ENCODE measurements around the gene INPP5A.
"Not testable (repeated sequence)": the region's sequence is repeated elsewhere in the genome, so short reads cannot be mapped to it uniquely, and the experiment has no call there.

Gene INPP5A

GRCh38 chr10:132658546-132659205, 121.1 kb downstream of the INPP5A start:
- no peak for DNase-seq (ENCODE audit: low read depth in 2 of 2)

DNA sequence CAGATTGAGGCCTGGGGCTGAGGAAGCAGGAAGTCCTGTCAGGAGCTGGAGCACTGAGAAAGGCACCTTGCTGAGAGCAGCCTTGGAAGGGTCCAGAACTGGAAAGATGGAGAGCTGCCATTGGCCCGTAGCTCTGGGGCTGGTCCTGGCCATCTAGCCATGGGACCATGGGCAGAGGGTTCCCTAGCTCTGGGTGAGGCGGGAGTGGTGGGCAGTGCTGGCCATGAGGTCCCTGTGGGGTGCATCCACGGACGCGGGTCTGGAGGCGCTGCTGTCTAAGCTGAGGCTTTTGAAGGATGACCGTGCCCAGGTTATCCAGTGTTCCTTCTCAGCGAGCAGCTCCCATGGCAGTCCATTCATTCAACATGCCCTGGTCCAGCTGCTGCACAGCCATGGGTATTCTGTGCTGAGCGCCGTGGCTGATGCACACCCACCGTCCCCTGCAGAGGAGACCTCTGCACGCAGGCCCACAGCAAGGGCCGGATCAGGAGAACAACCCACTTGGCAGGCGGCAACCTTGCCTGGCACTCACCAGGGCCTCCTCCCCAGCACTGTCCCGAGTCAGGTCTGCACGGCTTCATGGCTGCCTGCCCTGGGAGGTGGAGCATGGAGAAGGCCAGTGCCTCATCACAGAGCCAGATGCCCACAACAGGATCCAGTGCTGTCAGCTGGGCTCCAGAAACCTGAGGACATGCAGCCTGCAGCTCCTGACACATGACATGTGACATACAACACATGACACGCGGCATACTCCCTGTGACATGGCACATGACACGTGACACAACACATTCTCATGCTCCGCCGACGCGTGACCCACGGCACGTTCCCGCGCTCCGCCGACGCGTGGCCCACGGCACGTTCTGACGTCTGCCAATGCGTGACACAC, 121.9 kb downstream of the INPP5A start:
- DNase-seq (ENCODE audit: low read depth in 2 of 2): no peak

- no peak for DNase-seq (ENCODE audit: low read depth in 2 of 2)
Observed at GRCh38 chr10:132660385-132660784, 122.8 kb downstream of the INPP5A start.

GRCh38 chr10:132662186-132662920, 124.8 kb downstream of the INPP5A start:
- no peak for DNase-seq (ENCODE audit: low read depth in 2 of 2)

GRCh38 chr10:132663666-132664365, 126.2 kb downstream of the INPP5A start:
- DNase-seq (ENCODE audit: low read depth in 2 of 2): no peak

GRCh38 chr10:132664407-132664806, 126.8 kb downstream of the INPP5A start:
- DNase-seq (ENCODE audit: low read depth in 2 of 2): no peak

DNA sequence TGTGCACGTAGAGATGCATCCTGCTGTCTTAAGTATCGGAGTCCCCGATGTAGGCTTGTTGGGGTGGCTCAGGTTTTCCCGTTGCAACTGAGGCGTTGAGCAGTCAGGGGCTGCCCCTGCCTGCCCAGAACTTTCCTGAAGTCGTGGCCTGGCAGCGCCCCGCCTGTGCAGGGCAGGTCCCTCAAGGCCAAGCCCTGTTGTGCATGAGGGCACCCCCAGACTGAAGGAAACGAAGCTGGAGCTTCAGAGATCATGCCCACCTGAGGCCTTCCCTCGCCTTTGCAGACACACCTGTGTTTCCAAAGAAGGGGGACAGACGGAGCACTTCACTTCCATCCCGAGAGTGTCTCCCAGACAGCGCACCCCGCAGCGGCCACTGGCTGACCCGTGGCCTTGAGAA, 127.3 kb downstream of the INPP5A start:
- DNase-seq (ENCODE audit: low read depth in 2 of 2): no peak

DNA sequence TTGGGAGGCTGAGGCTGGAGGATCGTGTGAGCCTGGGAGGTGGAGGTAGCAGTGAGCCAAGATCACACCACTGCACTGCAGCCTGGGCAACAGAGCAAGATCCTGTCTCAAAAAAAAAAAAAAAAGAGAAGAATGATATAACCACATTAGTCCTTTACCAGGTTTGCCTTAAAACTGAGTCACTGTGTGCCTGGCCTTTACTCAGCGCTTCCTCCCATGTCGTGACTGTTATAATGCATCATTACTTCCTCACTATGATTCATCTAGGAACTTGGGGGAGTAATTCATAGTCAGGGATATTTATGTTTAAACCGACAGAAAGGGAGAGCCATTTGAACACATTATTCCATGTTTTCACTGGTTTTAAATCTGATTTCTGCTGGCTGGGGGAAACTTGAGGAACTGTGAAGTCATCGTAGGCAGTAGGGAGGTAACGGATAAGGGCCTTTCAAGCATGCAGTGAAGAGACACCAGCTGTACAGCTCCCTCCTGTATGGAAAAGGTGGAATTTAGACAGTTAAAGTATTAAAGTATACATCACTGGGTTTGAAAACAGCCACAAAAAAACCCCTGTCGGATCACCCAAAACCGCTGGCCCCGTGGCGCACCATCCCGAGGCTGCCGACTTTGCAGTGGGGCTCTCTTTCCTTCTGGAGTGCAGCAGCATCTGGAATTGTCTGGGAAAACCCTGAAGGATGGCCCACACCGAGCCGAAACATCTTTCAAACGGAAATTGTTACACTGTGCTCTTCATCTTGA, 128.5 kb downstream of the INPP5A start:
- DNase-seq (ENCODE audit: low read depth in 2 of 2): peak; percentile 68 to 73

GRCh38 chr10:132666705-132667341, 129.2 kb downstream of the INPP5A start:
- no peak for DNase-seq (ENCODE audit: low read depth in 2 of 2)

- DNase-seq (ENCODE audit: low read depth in 2 of 2): no peak
Observed at GRCh38 chr10:132667342-132668047, 129.9 kb downstream of the INPP5A start.

DNA sequence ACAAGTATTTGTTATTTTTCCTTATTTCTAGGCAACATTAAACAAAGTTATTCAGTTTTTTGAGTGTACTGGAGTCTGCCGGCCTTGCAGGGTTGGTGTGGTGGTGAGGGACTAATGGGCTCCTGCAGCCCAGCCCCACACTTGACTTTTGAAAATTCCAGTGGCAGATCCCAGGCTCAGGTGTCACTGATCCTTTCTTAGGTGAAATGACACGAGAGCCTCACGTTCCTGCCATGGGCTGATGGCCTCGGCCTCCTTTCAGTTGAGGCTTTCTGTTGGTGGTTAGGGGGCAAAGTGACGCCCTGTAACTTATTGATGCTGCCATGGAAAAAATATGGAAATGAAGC, 130.4 kb downstream of the INPP5A start:
- no peak for DNase-seq (ENCODE audit: low read depth in 2 of 2)

DNA sequence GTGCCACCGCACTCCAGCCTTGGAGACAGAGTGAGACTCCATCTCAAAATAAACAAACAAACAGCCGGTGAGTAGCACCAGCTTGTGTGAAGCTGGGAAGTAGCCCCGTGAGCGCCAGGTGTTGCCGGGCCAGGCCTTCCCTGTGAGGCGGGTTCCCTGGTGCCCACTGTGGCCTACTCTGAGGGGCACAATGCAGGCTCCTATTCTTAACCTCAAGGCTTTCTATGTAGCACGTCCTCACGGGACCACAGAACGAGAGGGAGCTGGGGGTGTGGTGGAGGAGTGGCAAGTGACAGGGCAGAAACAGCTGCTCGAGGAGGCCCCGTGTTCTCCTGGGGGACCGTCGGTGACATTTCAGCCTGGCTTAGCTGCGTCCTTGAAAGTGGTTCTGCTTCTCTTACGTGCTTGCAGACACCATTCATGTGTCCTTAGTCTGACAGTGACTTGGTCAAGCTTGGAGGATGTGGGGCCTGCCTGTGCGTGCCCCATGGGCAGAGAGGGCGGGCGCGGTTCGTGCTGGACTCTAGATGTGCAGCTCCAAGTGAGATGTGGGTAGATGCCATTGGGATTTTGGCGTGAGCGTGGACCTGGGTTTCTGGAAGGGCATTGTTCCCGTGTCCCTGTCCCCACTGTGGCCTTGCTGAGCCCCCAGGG, 131.7 kb downstream of the INPP5A start:
- no peak for DNase-seq (ENCODE audit: low read depth in 2 of 2)

DNA sequence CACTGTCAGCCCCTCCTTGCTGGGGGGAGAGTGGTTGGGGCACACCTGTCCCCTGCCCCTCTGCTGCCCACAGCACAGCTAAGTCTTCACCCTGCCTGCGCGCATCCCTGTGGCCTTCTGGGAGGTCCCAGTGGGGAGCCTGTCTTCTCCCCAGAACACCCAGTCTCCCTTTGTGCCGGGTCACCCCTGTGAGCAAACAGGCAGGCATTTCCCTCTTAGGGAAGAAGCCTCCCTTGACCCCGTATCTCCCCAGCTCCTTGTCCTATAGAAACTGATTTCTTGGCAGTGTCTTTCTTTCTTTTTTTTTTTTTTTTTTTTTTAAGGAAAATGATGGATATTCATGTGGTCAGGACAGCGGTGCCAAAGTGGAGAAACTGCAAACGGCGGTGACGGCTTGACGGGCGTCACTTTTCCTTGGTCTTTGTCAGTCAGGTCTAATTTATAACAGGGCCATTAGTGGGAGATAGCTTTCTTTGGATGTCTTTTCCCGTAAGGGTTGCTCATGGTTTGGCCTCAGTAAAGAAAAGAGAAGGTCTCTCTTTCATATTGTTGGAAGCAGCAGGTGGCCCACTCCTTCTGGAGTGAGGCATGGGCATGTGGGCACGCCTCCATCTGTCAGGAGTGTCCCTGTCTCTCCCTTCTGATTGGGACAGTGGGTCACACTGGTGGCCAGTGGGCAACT, 133.1 kb downstream of the INPP5A start:
- DNase-seq (ENCODE audit: low read depth in 2 of 2): no peak

- no peak for DNase-seq (ENCODE audit: low read depth in 2 of 2)
Observed at GRCh38 chr10:132671228-132672154, 133.9 kb downstream of the INPP5A start.

DNA sequence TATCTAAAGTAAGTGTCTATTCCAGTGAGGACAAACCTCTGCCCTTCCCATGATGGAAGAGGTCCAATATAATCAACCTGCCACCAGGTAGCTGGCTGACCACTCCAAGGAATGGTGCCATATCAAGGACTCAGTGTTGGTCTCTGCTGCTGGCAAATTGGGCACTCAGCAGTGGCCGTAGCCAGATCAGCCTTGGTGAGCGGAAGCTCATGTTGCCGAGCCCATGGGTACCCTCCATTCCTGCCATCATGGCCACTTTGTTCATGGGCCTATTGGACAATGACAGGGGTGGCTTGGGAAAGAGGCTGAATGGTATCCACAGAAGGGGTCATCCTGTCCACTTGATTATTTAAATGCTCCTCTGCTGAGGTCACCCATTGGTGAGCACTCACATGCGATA, 136.2 kb downstream of the INPP5A start:
- DNase-seq (ENCODE audit: low read depth in 2 of 2): not testable (repeated sequence)

DNA sequence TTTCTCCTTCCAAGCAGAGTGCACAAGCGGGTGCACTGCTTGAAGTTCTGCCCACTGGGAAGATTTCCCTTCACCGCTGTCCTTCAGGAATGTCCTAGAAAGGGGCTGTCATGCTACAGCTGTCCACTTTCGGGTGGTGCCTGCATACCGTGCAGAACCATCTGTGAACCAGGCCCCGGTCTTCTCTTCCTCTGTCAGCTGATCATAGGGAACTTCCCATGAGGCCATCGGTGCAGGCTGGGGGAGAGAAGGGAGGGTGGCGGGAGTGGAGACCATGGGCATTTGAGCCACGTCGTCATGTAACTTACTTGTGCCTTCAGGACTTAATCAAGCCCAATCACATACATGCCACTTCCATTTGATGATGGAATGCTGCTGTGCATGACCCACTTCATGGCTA, 136.7 kb downstream of the INPP5A start:
- no peak for DNase-seq (ENCODE audit: low read depth in 2 of 2)

DNA sequence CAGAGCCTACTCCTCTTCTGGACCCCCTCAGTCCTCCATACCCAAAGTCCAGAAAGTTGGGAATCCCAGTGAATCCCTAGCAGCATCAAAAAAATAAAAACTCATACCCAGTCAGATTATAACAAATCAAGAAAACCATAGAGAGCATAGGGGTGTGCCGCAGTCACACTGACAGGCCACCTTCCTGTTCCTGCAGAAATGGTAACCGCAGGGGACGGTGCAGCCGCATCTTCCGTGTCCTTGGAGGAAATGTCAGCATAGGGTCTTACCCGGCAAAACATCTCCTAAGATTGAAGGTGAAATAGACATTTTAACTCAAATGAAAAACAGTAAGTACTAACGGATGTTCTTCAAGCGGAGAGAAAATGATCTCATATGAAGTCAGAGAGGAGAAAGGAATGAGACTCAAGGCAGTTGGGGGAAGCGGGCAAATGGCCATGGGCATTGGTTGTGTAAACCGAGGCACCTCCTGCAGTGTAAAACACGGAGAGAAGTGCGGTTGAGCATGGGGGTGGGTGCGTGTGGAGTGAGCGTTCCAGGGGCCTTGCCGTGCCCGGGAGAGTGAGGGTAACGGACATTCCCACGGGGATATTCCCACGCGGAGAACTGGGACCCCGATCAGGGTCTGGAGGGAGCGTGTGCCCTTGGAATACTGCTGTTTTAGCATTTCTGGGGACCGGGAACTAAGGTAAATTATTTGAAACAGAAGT, 137.6 kb downstream of the INPP5A start:
- DNase-seq (ENCODE audit: low read depth in 2 of 2): no peak
